Measurements from ENCODE around the gene RMC1.

RMC1 gene

DNA sequence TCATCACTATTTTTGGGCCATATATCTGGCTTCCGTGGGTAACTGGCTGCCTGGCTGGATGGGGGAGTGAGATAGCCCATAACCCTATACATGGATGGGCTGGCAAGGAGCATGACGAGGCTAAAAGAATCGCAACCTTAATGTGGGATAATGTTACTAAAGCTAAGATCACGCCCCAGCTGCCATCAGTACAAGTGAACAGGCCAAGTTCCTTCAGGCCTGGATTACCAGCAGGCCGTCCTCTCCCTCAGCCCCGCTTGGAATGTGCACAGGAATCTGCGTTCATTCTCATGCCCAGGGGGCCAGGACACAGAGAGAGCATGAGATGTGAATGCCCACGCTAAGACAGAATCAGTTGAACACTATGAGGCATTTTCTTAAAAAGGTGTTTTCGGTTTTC, 34.7 kb downstream of the RMC1 start:
- no peaks in the 10 kb centered on the region for H3K27me3 Mint-ChIP-seq
- peaks cover 12% of the 10 kb centered on the region for H3K36me3 Mint-ChIP-seq
- no peak overlapping the region for H3K27ac Mint-ChIP-seq
- peaks cover 40% of the 10 kb centered on the region for H3K4me1 Mint-ChIP-seq
- no peaks in the 10 kb centered on the region for H3K9me3 Mint-ChIP-seq
- no peak overlapping the region for H3K4me3 Mint-ChIP-seq

DNA sequence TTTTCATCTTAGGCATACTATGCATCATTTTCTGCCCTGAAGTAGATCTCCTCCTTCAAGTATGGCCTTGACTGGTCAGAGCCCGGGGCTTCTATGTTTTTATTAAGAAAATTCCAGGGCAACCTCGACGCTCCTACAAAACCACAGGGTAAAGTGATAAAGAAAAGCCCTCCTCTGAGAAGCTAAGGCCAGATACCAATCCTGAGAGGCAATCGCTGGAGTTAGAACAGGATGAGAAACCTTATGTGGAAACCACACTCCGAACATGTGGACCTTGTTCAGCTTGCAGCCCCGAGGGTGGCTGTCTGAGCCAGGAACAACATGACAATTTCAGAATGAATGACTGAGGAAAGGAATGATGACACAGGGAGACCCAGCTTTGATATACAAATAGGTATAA, 35.6 kb downstream of the RMC1 start:
- no peaks in the 10 kb centered on the region for H3K9me3 Mint-ChIP-seq
- H3K36me3 Mint-ChIP-seq = peaks cover 12% of the 10 kb centered on the region
- peaks cover 40% of the 10 kb centered on the region for H3K4me1 Mint-ChIP-seq
- H3K27ac Mint-ChIP-seq = no peak overlapping the region
- no peaks in the 10 kb centered on the region for H3K27me3 Mint-ChIP-seq
- peak overlapping the region; percentile 36 for H3K4me3 Mint-ChIP-seq

DNA sequence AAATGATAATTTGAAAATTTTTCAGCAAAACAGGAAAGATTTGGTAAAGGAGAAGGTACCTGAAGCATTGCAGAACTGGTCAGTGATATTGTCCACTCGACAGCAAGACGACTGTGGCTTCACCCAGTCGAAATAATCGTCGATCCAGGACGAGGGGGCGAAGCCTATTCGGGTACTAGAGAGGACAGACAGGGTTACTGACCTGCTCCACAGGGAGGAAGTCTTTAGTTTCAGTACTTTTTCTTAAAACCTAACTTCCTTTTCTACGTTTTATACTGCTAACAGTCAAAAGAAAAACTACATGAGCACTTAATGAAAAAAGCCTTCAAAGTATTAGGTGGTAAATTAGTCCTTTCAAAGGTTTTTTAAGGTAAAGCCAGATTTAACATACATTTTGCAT, 36.0 kb downstream of the RMC1 start:
- no peaks in the 10 kb centered on the region for H3K27me3 Mint-ChIP-seq
- H3K27ac Mint-ChIP-seq = no peak overlapping the region
- peaks cover 40% of the 10 kb centered on the region for H3K4me1 Mint-ChIP-seq
- peak overlapping the region; percentile 36 for H3K4me3 Mint-ChIP-seq
- H3K36me3 Mint-ChIP-seq = peaks cover 15% of the 10 kb centered on the region
- H3K9me3 Mint-ChIP-seq = no peaks in the 10 kb centered on the region

DNA sequence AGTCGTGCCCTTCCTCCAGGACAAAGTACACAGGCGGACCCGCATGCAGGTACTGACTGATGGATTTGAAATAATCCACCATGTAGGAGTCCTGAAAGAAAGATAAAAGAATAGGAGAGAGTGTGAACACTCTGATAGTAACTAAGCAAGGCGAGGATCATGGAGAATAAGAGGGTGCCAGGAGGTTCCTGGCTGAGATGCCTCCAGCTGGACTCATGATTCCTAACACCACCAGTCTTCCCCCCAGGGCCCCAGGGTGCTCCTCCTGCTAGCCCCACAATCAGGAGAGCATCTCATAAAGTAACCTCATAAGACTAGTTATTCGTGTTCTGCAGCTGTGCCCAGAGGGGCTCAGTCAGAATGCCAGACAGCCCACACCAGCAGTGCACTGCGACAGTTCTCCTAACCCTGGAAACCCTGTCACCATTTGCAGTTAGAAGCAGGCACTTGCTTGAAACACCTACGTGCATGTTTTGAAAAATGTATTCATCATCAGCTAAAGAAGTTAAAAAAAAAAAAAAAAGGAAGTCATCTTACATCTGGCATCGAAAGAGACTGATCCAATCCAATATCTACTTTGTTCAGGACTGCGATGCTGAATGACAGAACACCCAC, 36.7 kb downstream of the RMC1 start:
- Mint-ChIP-seq H3K4me3 (peak overlapping the region; percentile 68), H3K4me1 (peaks cover 40% of the 10 kb centered on the region), H3K9me3 (no peaks in the 10 kb centered on the region), H3K27me3 (no peaks in the 10 kb centered on the region), H3K36me3 (peaks cover 21% of the 10 kb centered on the region), H3K27ac (peak overlapping the region; percentile 46)

DNA sequence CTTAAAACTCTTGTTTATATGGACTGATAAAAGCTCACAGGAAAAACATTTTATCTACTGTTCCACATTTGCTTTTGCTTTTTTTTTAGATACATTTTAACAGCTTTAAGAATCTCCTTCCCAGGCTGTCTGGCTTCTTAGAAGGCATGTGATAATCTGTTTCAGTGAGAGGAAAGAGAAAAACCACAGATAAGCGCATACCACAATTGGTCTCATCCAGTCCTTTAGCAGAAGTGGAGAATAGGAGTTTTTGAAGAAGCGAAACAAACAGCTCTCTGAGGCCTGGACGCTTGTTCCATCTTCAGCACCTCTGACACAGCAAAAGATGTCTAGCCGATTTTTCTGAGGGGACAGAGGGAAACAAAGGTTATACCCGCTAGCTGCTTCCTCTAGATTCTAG, 37.6 kb downstream of the RMC1 start:
- H3K27me3 Mint-ChIP-seq = no peaks in the 10 kb centered on the region
- H3K4me1 Mint-ChIP-seq = peaks cover 40% of the 10 kb centered on the region
- H3K4me3 Mint-ChIP-seq = peak overlapping the region; percentile 37
- no peaks in the 10 kb centered on the region for H3K9me3 Mint-ChIP-seq
- H3K27ac Mint-ChIP-seq = peak overlapping the region; percentile 79
- H3K36me3 Mint-ChIP-seq = peaks cover 19% of the 10 kb centered on the region

DNA sequence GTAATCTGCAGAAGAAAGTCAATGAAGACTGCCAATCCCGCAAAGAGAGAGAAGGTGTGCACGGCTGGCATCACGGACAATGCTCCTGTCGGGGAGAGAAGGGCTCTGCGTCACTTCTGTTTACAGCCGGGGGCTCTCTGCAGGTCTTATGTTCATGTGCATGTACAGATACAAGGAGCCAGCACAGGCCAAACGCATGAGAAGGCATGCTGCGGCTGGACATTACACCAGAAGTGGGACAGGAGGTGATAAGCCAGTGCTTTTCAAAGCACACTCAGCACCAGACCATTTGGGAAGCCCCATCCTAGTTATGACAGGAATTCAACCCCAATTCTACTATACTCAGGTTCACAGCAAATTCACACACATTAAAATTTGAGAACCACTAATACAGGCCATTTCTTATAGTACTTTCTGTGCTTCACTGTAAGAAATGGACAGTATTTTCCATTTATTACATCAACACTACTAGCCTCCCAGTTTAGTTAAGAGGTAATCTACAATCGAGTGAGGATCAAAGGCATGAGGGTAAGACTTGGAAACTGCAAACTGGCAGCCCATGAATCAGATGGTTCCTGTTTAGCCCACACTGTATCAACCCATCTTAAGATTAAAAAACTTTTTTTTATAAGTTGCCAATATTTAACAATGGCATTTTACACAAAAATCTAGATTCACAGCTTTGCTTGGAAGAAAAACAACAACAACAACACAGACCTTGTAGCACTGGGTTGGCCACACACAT, 38.2 kb downstream of the RMC1 start:
- H3K36me3 Mint-ChIP-seq = peaks cover 18% of the 10 kb centered on the region
- peak overlapping the region; percentile 54 for H3K4me3 Mint-ChIP-seq
- H3K4me1 Mint-ChIP-seq = peaks cover 40% of the 10 kb centered on the region
- H3K27ac Mint-ChIP-seq = peak overlapping the region; percentile 79
- H3K27me3 Mint-ChIP-seq = no peaks in the 10 kb centered on the region
- no peaks in the 10 kb centered on the region for H3K9me3 Mint-ChIP-seq

DNA sequence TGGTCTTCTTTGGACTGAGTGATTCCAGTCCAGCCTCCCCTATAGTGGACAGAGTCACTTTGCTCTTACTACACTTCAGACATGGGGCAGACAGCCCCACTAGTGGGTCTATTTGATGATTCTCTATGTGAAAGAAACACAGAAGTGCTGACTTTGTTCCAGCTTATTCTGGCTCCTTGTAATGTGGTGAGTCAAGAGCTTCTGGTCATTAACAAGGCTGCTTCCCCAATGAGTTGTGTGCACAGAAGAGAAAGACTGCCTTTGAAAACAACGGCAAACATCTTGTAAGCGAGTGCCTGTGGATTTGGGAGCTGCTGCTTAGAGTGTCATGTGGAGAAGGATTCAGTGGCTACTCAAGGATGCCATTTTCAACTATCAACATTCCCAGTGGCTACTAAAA, 39.1 kb downstream of the RMC1 start:
- Mint-ChIP-seq H3K27ac (peak overlapping the region; percentile 35), H3K4me3 (no peak overlapping the region), H3K4me1 (peaks cover 40% of the 10 kb centered on the region), H3K9me3 (no peaks in the 10 kb centered on the region), H3K36me3 (peaks cover 18% of the 10 kb centered on the region), H3K27me3 (no peaks in the 10 kb centered on the region)

DNA sequence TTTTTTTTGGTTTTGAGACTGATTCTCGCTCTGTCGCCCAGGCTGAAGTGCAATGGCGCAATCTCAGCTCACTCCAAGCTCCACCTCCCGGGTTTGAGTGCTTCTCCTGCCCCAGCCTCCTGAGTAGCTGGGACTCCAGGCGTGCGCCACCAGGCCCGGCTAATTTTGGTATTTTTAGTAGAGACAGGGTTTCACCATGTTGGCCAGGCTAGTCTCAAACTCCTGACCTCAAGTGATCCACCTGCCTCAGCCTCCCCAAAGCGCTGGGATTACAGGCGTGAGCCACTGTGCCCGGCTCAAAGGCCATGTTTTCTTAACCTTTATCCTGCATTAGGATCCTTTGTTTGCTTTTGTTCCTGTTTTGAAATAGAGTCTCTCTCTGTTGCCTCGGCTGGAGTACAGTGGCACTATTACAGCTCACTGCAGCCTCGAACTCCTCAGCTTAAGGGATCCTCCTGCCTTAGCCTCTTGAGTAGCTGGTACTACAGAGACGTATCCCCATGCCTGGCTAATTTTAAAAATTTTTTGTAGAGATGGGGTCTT, 42.0 kb downstream of the RMC1 start:
- Mint-ChIP-seq H3K4me1 (peaks cover 24% of the 10 kb centered on the region), H3K27me3 (no peaks in the 10 kb centered on the region), H3K9me3 (no peaks in the 10 kb centered on the region), H3K36me3 (peaks cover 12% of the 10 kb centered on the region), H3K4me3 (no peak overlapping the region), H3K27ac (no peak overlapping the region)

DNA sequence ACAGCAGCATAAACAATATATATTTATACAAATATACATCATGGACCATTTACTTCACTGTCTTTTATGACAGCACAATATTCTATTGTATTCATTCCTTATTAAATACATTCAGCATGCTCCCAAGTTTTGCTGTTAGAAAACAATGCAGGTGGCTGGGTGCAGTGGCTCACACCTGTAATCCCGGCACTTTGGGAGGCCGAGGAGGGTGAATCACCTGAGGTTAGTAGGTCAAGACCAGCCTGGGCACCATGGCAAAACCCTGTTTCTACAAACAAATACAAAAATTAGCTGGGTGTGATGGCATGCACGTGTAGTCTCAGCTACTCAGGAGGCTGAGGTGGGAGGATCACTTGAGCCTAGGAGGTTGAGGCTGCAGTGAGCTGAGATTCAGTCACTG, 44.0 kb downstream of the RMC1 start:
- no peaks in the 10 kb centered on the region for H3K9me3 Mint-ChIP-seq
- no peak overlapping the region for H3K27ac Mint-ChIP-seq
- H3K4me3 Mint-ChIP-seq = no peak overlapping the region
- H3K4me1 Mint-ChIP-seq = peaks cover 4% of the 10 kb centered on the region
- H3K27me3 Mint-ChIP-seq = no peaks in the 10 kb centered on the region
- H3K36me3 Mint-ChIP-seq = peaks cover 21% of the 10 kb centered on the region

DNA sequence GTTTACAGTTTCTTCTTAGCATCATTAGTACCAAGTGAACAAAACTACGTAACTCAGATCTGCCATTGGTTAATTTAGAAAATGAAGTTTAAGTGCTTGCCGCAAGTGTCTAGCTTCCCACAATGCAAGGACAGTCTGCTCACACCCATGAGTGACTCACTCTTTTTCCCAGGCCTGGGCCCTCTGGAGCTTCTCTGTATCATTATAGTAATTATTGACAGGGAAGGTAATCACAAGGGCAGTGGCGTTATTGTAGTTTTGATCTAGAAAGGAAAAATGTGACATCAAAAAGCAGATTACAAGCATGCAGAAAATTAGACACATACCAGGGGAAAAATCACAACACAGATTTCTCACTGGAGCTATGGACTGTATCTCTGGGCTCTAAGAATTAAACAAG, 44.5 kb downstream of the RMC1 start:
- no peaks in the 10 kb centered on the region for H3K4me1 Mint-ChIP-seq
- no peak overlapping the region for H3K4me3 Mint-ChIP-seq
- no peaks in the 10 kb centered on the region for H3K9me3 Mint-ChIP-seq
- no peaks in the 10 kb centered on the region for H3K27me3 Mint-ChIP-seq
- H3K27ac Mint-ChIP-seq = no peak overlapping the region
- H3K36me3 Mint-ChIP-seq = peaks cover 19% of the 10 kb centered on the region

DNA sequence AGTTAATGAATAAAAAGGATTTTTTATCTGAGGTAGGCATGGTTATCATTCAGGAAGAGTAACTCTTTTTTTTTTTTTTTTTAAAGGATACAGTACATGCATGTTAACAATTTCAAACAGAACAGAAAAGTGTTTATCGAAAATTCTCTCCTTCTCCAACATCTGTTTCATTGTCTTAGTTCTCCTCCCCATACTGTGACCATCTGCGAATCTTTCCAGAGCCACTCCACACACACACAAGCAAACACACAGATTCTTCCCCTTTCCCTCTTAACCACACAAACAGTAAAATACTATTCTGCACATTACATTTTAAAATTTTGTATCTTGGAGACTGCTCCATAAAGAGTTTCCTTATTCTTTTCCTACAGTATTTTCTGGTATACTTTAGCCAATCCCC, 45.0 kb downstream of the RMC1 start:
- Mint-ChIP-seq H3K4me1 (no peaks in the 10 kb centered on the region), H3K27ac (no peak overlapping the region), H3K4me3 (no peak overlapping the region), H3K36me3 (peaks cover 19% of the 10 kb centered on the region), H3K27me3 (no peaks in the 10 kb centered on the region), H3K9me3 (no peaks in the 10 kb centered on the region)

DNA sequence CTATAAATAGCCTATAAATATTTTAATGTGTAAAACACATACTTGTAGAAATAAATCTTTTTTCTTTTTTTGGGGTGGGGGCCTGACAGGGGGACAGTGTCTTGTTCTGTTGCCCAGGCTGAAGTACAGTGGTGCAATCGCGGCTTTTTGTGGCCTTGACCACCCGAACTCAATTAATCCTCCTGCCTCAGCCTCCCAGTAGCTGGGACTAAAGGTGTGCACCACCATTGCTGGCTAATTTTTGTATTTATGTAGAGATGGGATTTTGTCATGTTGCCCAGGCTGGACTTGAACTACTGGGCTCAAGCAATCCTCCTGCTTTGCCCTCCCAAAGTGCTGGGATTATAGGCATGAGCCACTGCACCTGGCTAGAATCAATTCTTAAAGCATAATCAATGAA, 45.4 kb downstream of the RMC1 start:
- no peaks in the 10 kb centered on the region for H3K27me3 Mint-ChIP-seq
- peaks cover 19% of the 10 kb centered on the region for H3K36me3 Mint-ChIP-seq

DNA sequence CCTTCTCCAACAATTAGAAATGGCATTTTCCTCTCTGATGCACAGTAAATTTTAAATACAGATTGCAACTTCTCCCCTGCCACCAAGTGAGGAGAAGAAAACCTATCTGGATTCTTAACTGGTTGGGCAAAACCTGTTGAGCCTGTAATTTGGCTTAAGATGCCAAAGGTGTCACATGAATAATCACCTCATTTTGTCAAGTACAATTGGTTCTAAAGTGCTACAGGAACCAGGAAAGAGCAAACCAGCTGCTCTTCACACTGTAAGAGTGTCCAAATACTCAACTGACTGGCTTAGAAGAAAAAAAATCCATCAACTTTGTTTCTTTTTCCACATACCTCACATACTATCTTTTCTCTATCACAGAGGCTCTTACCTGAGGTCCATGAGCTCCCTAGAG, 47.6 kb downstream of the RMC1 start:
- Mint-ChIP-seq H3K27ac (no peak overlapping the region), H3K36me3 (peaks cover 12% of the 10 kb centered on the region), H3K27me3 (no peaks in the 10 kb centered on the region), H3K4me1 (no peaks in the 10 kb centered on the region), H3K9me3 (no peaks in the 10 kb centered on the region), H3K4me3 (no peak overlapping the region)

More for the DNA sequence above, 45.4 kb downstream of the RMC1 start:
- Mint-ChIP-seq H3K9me3 (no peaks in the 10 kb centered on the region), H3K4me3 (no peak overlapping the region), H3K27ac (no peak overlapping the region), H3K4me1 (no peaks in the 10 kb centered on the region)

DNA sequence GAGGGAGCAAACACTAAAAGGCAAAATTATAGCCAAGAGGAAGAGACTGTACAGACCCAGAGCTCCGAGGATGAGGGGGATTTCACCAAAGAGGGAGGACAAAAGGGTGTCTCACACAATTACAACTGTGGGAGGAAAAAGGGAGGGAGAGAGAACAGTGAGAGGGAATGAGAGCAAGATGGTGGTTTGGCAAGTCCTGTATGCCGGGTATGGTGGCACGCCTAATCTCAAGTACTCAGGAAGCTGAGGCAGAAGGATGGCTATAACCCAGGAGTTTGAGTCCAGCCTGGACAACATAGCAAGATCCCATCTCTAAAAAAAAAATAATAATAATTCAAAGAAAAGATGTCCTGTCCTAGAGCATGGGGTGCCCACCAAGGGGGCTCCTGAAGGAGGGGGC, 48.7 kb downstream of the RMC1 start:
- H3K27me3 Mint-ChIP-seq = no peaks in the 10 kb centered on the region
- no peaks in the 10 kb centered on the region for H3K4me1 Mint-ChIP-seq
- no peak overlapping the region for H3K27ac Mint-ChIP-seq
- H3K36me3 Mint-ChIP-seq = peaks cover 14% of the 10 kb centered on the region
- H3K4me3 Mint-ChIP-seq = no peak overlapping the region
- H3K9me3 Mint-ChIP-seq = no peaks in the 10 kb centered on the region

DNA sequence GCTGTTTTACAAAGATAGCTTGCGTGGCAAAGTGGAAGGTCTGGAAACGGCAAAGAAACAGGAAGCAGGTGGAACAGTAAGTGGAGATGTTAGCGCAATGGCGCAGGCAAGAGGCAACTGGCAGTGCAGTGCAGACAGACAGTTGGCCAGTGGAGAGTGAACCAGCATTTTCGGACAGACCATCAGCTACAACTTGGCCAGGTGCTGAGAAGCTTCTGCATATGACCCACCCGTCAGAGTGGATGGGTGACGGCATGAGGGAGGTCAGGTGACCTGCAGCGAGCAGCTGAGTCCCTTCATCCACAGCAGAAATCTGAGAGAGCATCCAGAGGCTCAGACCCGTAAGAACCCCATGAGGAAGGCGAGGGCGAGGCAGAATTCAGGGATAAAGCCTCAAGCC, 49.2 kb downstream of the RMC1 start:
- Mint-ChIP-seq H3K27me3 (no peaks in the 10 kb centered on the region), H3K4me1 (no peaks in the 10 kb centered on the region), H3K4me3 (no peak overlapping the region), H3K36me3 (peaks cover 15% of the 10 kb centered on the region), H3K27ac (no peak overlapping the region), H3K9me3 (no peaks in the 10 kb centered on the region)

DNA sequence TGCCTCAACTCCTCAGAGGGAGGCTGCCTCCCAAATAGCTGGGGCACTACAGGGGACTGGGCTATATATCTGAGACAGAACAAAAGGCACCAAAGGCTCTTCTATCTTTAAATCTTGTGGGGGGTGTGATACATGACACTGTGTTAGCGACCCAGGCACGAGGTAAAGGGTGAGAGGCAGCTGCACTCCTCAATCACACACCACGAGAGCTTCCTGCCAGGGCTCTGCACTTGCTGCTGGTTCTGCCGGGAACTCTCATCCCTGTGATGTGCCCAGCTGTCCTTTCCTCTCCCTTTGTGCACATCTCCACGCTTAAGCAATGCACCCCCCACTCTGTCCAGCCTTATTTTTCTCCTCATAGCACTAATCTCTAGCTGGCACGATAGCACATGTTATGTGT, 50.6 kb downstream of the RMC1 start:
- Mint-ChIP-seq H3K27me3 (no peaks in the 10 kb centered on the region), H3K4me1 (no peaks in the 10 kb centered on the region), H3K36me3 (peaks cover 22% of the 10 kb centered on the region), H3K27ac (no peak overlapping the region), H3K4me3 (no peak overlapping the region), H3K9me3 (no peaks in the 10 kb centered on the region)

Measured in activated naive CD4-positive, alpha-beta T cell treated with anti-CD3 and anti-CD28 coated beads, Interleukin-2, amount 50 U/mL, for 24 hours (primary cell).